Measurements from ENCODE around the gene SMOC2.

DNA sequence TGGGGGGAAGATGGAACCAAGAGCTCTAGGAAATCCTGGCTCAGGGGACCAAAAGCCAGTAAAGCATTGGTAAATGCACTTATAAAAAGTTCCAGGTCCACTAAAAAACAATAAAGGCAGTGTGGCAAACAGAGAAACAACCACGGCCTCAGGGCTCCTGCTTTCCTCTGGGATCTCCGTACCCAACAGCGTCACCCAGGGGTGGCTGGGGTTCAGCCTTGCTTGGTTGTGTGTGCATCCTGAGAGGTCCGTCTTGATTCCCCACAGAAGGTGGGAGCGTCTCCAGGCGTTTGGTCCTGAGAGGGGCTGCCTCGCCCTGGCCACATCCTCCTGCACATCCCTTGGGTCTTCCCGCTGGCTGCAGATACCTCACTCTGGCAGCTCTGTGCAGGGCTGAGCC is 60.6 kb downstream of the SMOC2 start:
- TF ChIP-seq, protein P1, sequence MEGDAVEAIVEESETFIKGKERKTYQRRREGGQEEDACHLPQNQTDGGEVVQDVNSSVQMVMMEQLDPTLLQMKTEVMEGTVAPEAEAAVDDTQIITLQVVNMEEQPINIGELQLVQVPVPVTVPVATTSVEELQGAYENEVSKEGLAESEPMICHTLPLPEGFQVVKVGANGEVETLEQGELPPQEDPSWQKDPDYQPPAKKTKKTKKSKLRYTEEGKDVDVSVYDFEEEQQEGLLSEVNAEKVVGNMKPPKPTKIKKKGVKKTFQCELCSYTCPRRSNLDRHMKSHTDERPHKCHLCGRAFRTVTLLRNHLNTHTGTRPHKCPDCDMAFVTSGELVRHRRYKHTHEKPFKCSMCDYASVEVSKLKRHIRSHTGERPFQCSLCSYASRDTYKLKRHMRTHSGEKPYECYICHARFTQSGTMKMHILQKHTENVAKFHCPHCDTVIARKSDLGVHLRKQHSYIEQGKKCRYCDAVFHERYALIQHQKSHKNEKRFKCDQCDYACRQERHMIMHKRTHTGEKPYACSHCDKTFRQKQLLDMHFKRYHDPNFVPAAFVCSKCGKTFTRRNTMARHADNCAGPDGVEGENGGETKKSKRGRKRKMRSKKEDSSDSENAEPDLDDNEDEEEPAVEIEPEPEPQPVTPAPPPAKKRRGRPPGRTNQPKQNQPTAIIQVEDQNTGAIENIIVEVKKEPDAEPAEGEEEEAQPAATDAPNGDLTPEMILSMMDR (IDR thresholded peaks at IDR 0.05): no peak
- TF ChIP-seq EZH2 (IDR thresholded peaks at IDR 0.05; ENCODE audit: borderline replicate concordance, insufficient read depth, low read depth, low read length, poor library complexity, severe bottlenecking): no peak

All from B cell (primary cell).